Measurements from ENCODE around the gene SFTPA1.

- TF ChIP-seq CTCF (IDR thresholded peaks at IDR 0.05) (no peak), EP300 (IDR thresholded peaks at IDR 0.05) (no peak), POLR2A (IDR thresholded peaks at IDR 0.05) (no peak), POLR2AphosphoS5 (IDR thresholded peaks at IDR 0.05) (no peak)
These were observed 17.4 kb upstream of the SFTPA1 start for GRCh38 chr10:79593377-79593776.

All from stomach (tissue), 4 donors.